ENCODE data around the gene HYDIN.
"Not testable (repeated sequence)": the region's sequence is repeated elsewhere in the genome, so short reads cannot be mapped to it uniquely, and the experiment has no call there.

HYDIN gene

GRCh38 chr16:71198408-71198807 is 32.1 kb downstream of the HYDIN start:
- Mint-ChIP-seq H3K4me3 (no peak overlapping the region), H3K27me3 (no peaks in the 10 kb centered on the region), H3K27ac (no peak overlapping the region), H3K9me3 (peaks cover 11 to 15% of the 10 kb centered on the region in 2 donors), H3K4me1 (no peaks in the 10 kb centered on the region)
- ATAC-seq (no peak), DNase-seq (no peak)

GRCh38 chr16:71192387-71192786 is 38.1 kb downstream of the HYDIN start:
- H3K9me3 Mint-ChIP-seq = no peaks in the 10 kb centered on the region
- ATAC-seq = no peak

GRCh38 chr16:71188956-71189712 is 41.4 kb downstream of the HYDIN start:
- DNase-seq (no peak), ATAC-seq (no peak)
- H3K4me3 Mint-ChIP-seq = no peak overlapping the region
- H3K4me1 Mint-ChIP-seq = no peaks in the 10 kb centered on the region
- no peaks in the 10 kb centered on the region for H3K9me3 Mint-ChIP-seq
- no peak overlapping the region for H3K27ac Mint-ChIP-seq
- H3K27me3 Mint-ChIP-seq = no peaks in the 10 kb centered on the region

More at GRCh38 chr16:71192387-71192786, 38.1 kb downstream of the HYDIN start:
- Mint-ChIP-seq H3K27ac (no peak overlapping the region), H3K4me3 (no peak overlapping the region), H3K27me3 (no peaks in the 10 kb centered on the region), H3K4me1 (no peaks in the 10 kb centered on the region)
- DNase-seq = no peak

- no peak for ATAC-seq
- H3K4me1 Mint-ChIP-seq = no peaks in the 10 kb centered on the region
- H3K27ac Mint-ChIP-seq = no peak overlapping the region
- peaks cover 10% of the 10 kb centered on the region for H3K27me3 Mint-ChIP-seq
- no peak overlapping the region for H3K4me3 Mint-ChIP-seq
- peaks cover 0 to 5% of the 10 kb centered on the region in 2 donors for H3K9me3 Mint-ChIP-seq
- no peak for DNase-seq
Measured at GRCh38 chr16:71185347-71185746, 45.2 kb downstream of the HYDIN start.

- Mint-ChIP-seq H3K9me3 (peaks cover 0 to 5% of the 10 kb centered on the region in 2 donors), H3K4me1 (no peaks in the 10 kb centered on the region)
- DNase-seq = no peak
Measured at GRCh38 chr16:71179569-71179968, 51.0 kb downstream of the HYDIN start.

GRCh38 chr16:71172481-71173207 is 57.9 kb downstream of the HYDIN start:
- H3K27me3 Mint-ChIP-seq = no peaks in the 10 kb centered on the region
- H3K27ac Mint-ChIP-seq = no peak overlapping the region
- H3K9me3 Mint-ChIP-seq = no peaks in the 10 kb centered on the region
- no peaks in the 10 kb centered on the region for H3K4me1 Mint-ChIP-seq
- DNase-seq = no peak
- no peak for ATAC-seq
- H3K4me3 Mint-ChIP-seq = no peak overlapping the region

More at GRCh38 chr16:71179569-71179968, 51.0 kb downstream of the HYDIN start:
- H3K27ac Mint-ChIP-seq = no peak overlapping the region
- no peak overlapping the region for H3K4me3 Mint-ChIP-seq
- ATAC-seq = no peak
- peaks cover 10% of the 10 kb centered on the region for H3K27me3 Mint-ChIP-seq

GRCh38 chr16:71161007-71161406 is 69.5 kb downstream of the HYDIN start:
- not testable (repeated sequence) for ATAC-seq, H3K27me3 Mint-ChIP-seq, DNase-seq, H3K27ac Mint-ChIP-seq, H3K9me3 Mint-ChIP-seq, H3K4me1 Mint-ChIP-seq, H3K4me3 Mint-ChIP-seq

- peak; percentile 89 for ATAC-seq
- not testable (repeated sequence) for H3K4me3 Mint-ChIP-seq, H3K27me3 Mint-ChIP-seq
Measured at GRCh38 chr16:71157278-71157677, 73.2 kb downstream of the HYDIN start.

GRCh38 chr16:71153329-71153728 is 77.2 kb downstream of the HYDIN start:
- peak overlapping the region in 1 of 2 donors; percentile 47 for H3K27ac Mint-ChIP-seq
- not testable (repeated sequence) for H3K4me1 Mint-ChIP-seq, DNase-seq, H3K4me3 Mint-ChIP-seq, H3K27me3 Mint-ChIP-seq, ATAC-seq, H3K9me3 Mint-ChIP-seq

More at GRCh38 chr16:71157278-71157677, 73.2 kb downstream of the HYDIN start:
- not testable (repeated sequence) for H3K9me3 Mint-ChIP-seq, H3K27ac Mint-ChIP-seq, H3K4me1 Mint-ChIP-seq, DNase-seq

GRCh38 chr16:71151654-71152053 is 78.9 kb downstream of the HYDIN start:
- not testable (repeated sequence) for DNase-seq, ATAC-seq, H3K9me3 Mint-ChIP-seq, H3K4me1 Mint-ChIP-seq, H3K27me3 Mint-ChIP-seq, H3K27ac Mint-ChIP-seq, H3K4me3 Mint-ChIP-seq

- not testable (repeated sequence) for ATAC-seq, H3K4me1 Mint-ChIP-seq, H3K4me3 Mint-ChIP-seq, H3K9me3 Mint-ChIP-seq, H3K27ac Mint-ChIP-seq, H3K27me3 Mint-ChIP-seq, DNase-seq
Measured at GRCh38 chr16:71143246-71143645, 87.3 kb downstream of the HYDIN start.

GRCh38 chr16:71110565-71110964 is 120.0 kb downstream of the HYDIN start:
- not testable (repeated sequence) for DNase-seq, H3K4me3 Mint-ChIP-seq, H3K27ac Mint-ChIP-seq, H3K27me3 Mint-ChIP-seq, ATAC-seq, H3K9me3 Mint-ChIP-seq, H3K4me1 Mint-ChIP-seq

GRCh38 chr16:71109656-71110208 is 120.8 kb downstream of the HYDIN start:
- not testable (repeated sequence) for H3K27me3 Mint-ChIP-seq, H3K27ac Mint-ChIP-seq, ATAC-seq

GRCh38 chr16:71105881-71106280 is 124.6 kb downstream of the HYDIN start:
- not testable (repeated sequence) for H3K9me3 Mint-ChIP-seq, DNase-seq, H3K4me3 Mint-ChIP-seq, H3K4me1 Mint-ChIP-seq, H3K27me3 Mint-ChIP-seq, H3K27ac Mint-ChIP-seq, ATAC-seq

More at GRCh38 chr16:71109656-71110208, 120.8 kb downstream of the HYDIN start:
- not testable (repeated sequence) for DNase-seq, H3K4me3 Mint-ChIP-seq, H3K4me1 Mint-ChIP-seq, H3K9me3 Mint-ChIP-seq

- H3K9me3 Mint-ChIP-seq, ATAC-seq, H3K27ac Mint-ChIP-seq, H3K27me3 Mint-ChIP-seq, H3K4me1 Mint-ChIP-seq, DNase-seq, H3K4me3 Mint-ChIP-seq: not testable (repeated sequence)
Measured at GRCh38 chr16:71083573-71083972, 146.9 kb downstream of the HYDIN start.

GRCh38 chr16:71080777-71081176 is 149.7 kb downstream of the HYDIN start:
- not testable (repeated sequence) for H3K9me3 Mint-ChIP-seq, DNase-seq, ATAC-seq, H3K27ac Mint-ChIP-seq, H3K27me3 Mint-ChIP-seq, H3K4me3 Mint-ChIP-seq, H3K4me1 Mint-ChIP-seq
